Measurements from ENCODE around the gene MARVELD1. TPM values are rescaled to one million over a fixed set of nuclear protein-coding genes. Genes with fewer than 3 reads are reported as not detected.

MARVELD1 gene
- total RNA-seq (1 to 10 TPM; 2.4 to 5.7 (median 3.3) TPM), polyA plus RNA-seq (10 to 100 TPM in 1 of 3 donors, 1 to 10 TPM in 2; 2.2 to 10.4 (median 2.9) TPM)
- long read RNA-seq, donor 1, partial matches to known transcripts: 0 of 2 reads
- long read RNA-seq, donor 1, other reads (novel, unspliced or antisense): 0 of 2 reads
- long read RNA-seq, donor 2, transcript MARVELD1-201 (2 exons, 3,221 nt): major isoform, 6 of 6 reads
- long read RNA-seq, donor 2, partial matches to known transcripts: 0 of 6 reads
- long read RNA-seq, donor 2, other reads (novel, unspliced or antisense): 0 of 6 reads

DNA sequence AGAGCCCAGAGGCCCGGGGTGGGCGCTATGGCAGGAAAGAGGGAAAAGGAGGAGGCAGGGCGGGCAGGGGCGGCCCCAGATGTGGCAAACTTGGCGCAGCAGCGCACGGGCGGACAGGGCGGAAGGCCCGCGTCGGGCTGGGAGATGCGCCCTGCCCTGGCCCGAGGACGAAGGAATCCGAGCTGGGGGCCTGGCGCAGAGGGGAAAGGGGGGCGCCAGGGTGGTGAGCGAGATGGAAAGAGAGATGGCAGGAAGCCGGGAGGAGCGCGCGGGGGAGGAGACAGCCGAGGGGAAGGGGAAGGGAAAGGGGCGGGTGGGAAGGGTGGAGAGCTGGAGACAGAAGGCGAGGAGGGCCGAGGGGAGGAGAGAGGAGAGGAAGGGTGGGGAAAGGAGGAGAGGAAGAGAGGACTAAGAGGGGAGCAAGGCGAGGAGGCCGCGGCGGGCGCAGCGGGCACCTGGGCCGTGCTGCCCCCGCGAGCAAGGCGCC lies at the start of gene MARVELD1:
Gene MARVELD1 (plus strand): TSS at position 392 of the 487 bp plus-strand sequence. CDS start 147 bp downstream, outside the sequence.
- Histone ChIP-seq H3K36me3 (ENCODE audit: insufficient read depth in 1 of 2, low read depth in 1 of 2) (no peaks in the 10 kb centered on the region), H3K4me3 (peak within 1 kb of the TSS; percentile 76), H3K9me3 (no peaks in the 10 kb centered on the region), H3K27ac (peak within 1 kb of the TSS; percentile 82), H3K4me1 (peaks cover 4% of the 10 kb centered on the region), H3K27me3 (ENCODE audit: insufficient read depth in 3 of 3, low read length in 2 of 3) (peaks cover 0 to 24% (median 0%) of the 10 kb centered on the region in 3 donors)
- DNase-seq: peak; percentile 79 to 81
- intact Hi-C loops (cut with DNase I): no loop called here
- TF ChIP-seq CTCF (IDR thresholded peaks at IDR 0.05): no peak
- peak in 1 of 4 donors; percentile 4 for ATAC-seq
- 2 to 20% (median 7%) methylated on average over 19 to 37 of the region's 37 CpGs for WGBS, 3 donors

DNA sequence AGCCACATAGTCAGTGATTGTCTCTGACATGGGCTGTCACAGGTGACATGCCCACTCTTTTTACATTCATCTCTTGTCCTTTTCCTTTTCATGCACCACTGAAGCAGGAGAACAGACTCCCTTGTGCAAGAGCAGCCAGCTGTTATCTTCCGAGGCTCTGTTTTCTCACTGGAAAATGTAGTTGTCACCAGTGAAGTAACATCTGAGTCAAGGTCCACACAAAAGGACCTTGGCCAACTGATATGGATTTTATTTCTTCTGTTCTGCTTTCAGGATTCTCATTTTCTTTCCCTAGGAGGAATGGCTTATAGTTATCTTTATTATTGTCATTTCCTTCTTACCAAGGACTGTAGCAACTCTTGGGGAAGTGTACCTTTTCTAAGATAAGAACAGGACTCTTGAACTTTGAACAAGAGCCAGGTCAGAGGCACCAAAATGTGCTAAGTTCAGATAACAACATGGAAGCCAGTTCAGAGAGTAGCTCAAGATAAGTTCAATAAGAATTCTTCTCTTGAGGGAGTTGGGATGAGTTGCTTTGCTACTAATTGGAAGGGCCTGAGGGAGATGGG lies 49.2 kb upstream of the MARVELD1 start:
- Histone ChIP-seq H3K9me3 (no peaks in the 10 kb centered on the region), H3K4me3 (no peak overlapping the region), H3K4me1 (no peaks in the 10 kb centered on the region), H3K27me3 (ENCODE audit: insufficient read depth in 3 of 3, low read length in 2 of 3) (no peaks in the 10 kb centered on the region), H3K27ac (no peak overlapping the region), H3K36me3 (ENCODE audit: insufficient read depth in 1 of 2, low read depth in 1 of 2) (peaks cover 2 to 84% of the 10 kb centered on the region in 2 donors)
- ATAC-seq: no peak
- no peak for DNase-seq
- no peak for TF ChIP-seq CTCF (IDR thresholded peaks at IDR 0.05)
- 94 to 97% (median 96%) methylated on average over 1 of the region's 1 CpG for WGBS, 3 donors
- intact Hi-C loops (cut with DNase I): no loop called here

GRCh38 chr10:97666992-97667391 lies 46.5 kb upstream of the MARVELD1 start:
- Histone ChIP-seq H3K9me3 (no peaks in the 10 kb centered on the region), H3K4me3 (no peak overlapping the region), H3K4me1 (no peaks in the 10 kb centered on the region), H3K36me3 (ENCODE audit: insufficient read depth in 1 of 2, low read depth in 1 of 2) (peaks cover 5 to 97% of the 10 kb centered on the region in 2 donors), H3K27ac (no peak overlapping the region), H3K27me3 (ENCODE audit: insufficient read depth in 3 of 3, low read length in 2 of 3) (no peaks in the 10 kb centered on the region)
- DNase-seq (no peak), ATAC-seq (no peak)
- TF ChIP-seq CTCF (IDR thresholded peaks at IDR 0.05): no peak
- intact Hi-C loops (cut with DNase I): no loop called here
- WGBS, 3 donors: 90 to 95% (median 92%) methylated on average over 7 of the region's 7 CpGs

- H3K36me3 ChIP-seq (ENCODE audit: insufficient read depth in 1 of 2, low read depth in 1 of 2): peaks cover 5 to 97% of the 10 kb centered on the region in 2 donors
- ATAC-seq: no peak
- no peak for TF ChIP-seq CTCF (IDR thresholded peaks at IDR 0.05)
- 76 to 90% (median 86%) methylated on average over 6 of the region's 6 CpGs for WGBS, 3 donors
- H3K27me3 ChIP-seq (ENCODE audit: insufficient read depth in 3 of 3, low read length in 2 of 3): no peaks in the 10 kb centered on the region
- no peaks in the 10 kb centered on the region for H3K4me1 ChIP-seq
- DNase-seq: no peak
- H3K27ac ChIP-seq: no peak overlapping the region
- H3K9me3 ChIP-seq: no peaks in the 10 kb centered on the region
- H3K4me3 ChIP-seq: no peak overlapping the region
- intact Hi-C loops (cut with DNase I): no loop called here
Measured at GRCh38 chr10:97667463-97667862, 46.1 kb upstream of the MARVELD1 start.
